HG03521 (cell line): ENCODE results near the gene ADAM19.

ENCODE experiments used
- ATAC-seq: cut with Tn5 transposase; IDR thresholded peaks from one replicate; pipeline ENCODE4 v1.9.1; 2021; ENCODE audit warnings: mild to moderate bottlenecking, moderate library complexity; ENCODE audit not compliant: unreplicated experiment

Gene ADAM19

GRCh38 chr5:157575381-157576020 is at the start of gene ADAM19:
Gene ADAM19, minus strand, starts transcription at chr5:157575775. Its CDS starts 79 bp downstream, at chr5:157575696.
- ATAC-seq: peak; percentile 32

GRCh38 chr5:157624144-157624543 is 48.6 kb upstream of the ADAM19 start:
- no peak for ATAC-seq

- ATAC-seq: no peak
These were observed 45.2 kb upstream of the ADAM19 start for GRCh38 chr5:157620776-157621175.

GRCh38 chr5:157618191-157618765 is 42.7 kb upstream of the ADAM19 start:
- ATAC-seq: no peak

- no peak for ATAC-seq
These were observed 41.2 kb upstream of the ADAM19 start for GRCh38 chr5:157616785-157617184.

- no peak for ATAC-seq
These were observed 38.0 kb upstream of the ADAM19 start for GRCh38 chr5:157613385-157614245.

- no peak for ATAC-seq
These were observed 37.0 kb upstream of the ADAM19 start for GRCh38 chr5:157612581-157612980.

- no peak for ATAC-seq
These were observed 36.2 kb upstream of the ADAM19 start for GRCh38 chr5:157611571-157612476.

GRCh38 chr5:157610990-157611389 is 35.4 kb upstream of the ADAM19 start:
- ATAC-seq: no peak

- ATAC-seq: no peak
These were observed 33.5 kb upstream of the ADAM19 start for GRCh38 chr5:157608972-157609565.

GRCh38 chr5:157607371-157608161 is 32.0 kb upstream of the ADAM19 start:
- peak; percentile 50 for ATAC-seq

GRCh38 chr5:157606046-157606445 is 30.5 kb upstream of the ADAM19 start:
- no peak for ATAC-seq

GRCh38 chr5:157603333-157604190 is 28.0 kb upstream of the ADAM19 start:
- no peak for ATAC-seq

- ATAC-seq: peak; percentile 48
These were observed 26.9 kb upstream of the ADAM19 start for GRCh38 chr5:157602505-157602904.

GRCh38 chr5:157600252-157600651 is 24.7 kb upstream of the ADAM19 start:
- ATAC-seq: no peak

GRCh38 chr5:157599565-157599964 is 24.0 kb upstream of the ADAM19 start:
- no peak for ATAC-seq

- ATAC-seq: peak; percentile 33
These were observed 22.9 kb upstream of the ADAM19 start for GRCh38 chr5:157598350-157598936.

GRCh38 chr5:157597277-157597676 is 21.7 kb upstream of the ADAM19 start:
- ATAC-seq: no peak
